ENCODE data around the gene TACC3.

TACC3 gene

GRCh38 chr4:1728061-1728980 lies 7.0 kb downstream of the TACC3 start:
- no peak for DNase-seq (ENCODE audit: extremely low spot score)
- TF ChIP-seq TARDBP (IDR thresholded peaks at IDR 0.05) (no peak), FOXK2 (IDR thresholded peaks at IDR 0.05) (no peak), FOXM1 (IDR thresholded peaks at IDR 0.05; ENCODE audit: borderline replicate concordance) (no peak), ARNT (IDR thresholded peaks at IDR 0.05) (no peak), L3MBTL2 (conservative IDR thresholded peaks at IDR 0.05) (no peak), FOXA1 (IDR thresholded peaks at IDR 0.05) (no peak), HDGF (IDR thresholded peaks at IDR 0.05; ENCODE audit: borderline replicate concordance) (no peak), BHLHE40 (IDR thresholded peaks at IDR 0.05; ENCODE audit: borderline replicate concordance) (no peak), SP1 (IDR thresholded peaks at IDR 0.05) (no peak)
- ChIA-PET POLR2A (interaction anchor here (1.0 to 3.2 kb wide), 2 partner anchors 16 kb away, joined by 3 to 11 read pairs; partner anchors contain the start of gene SLBP), CTCF (interaction anchor here (11.9 kb wide), 1 partner anchor 36 kb away, joined by 110 read pairs; no protein-coding TSS in a partner anchor)

GRCh38 chr4:1730532-1731135 lies 9.3 kb downstream of the TACC3 start:
- TF ChIP-seq HDGF (IDR thresholded peaks at IDR 0.05; ENCODE audit: borderline replicate concordance) (no peak), ZNF384 (IDR thresholded peaks at IDR 0.05) (no peak)
- ChIA-PET POLR2A (interaction anchor here (1.2 to 1.4 kb wide), 2 partner anchors 10 to 37 kb away, joined by 6 read pairs; partner anchors contain the start of genes TACC3 and TMEM129), CTCF (interaction anchor here (0.9 to 11.9 kb wide), 6 partner anchors 11 to 38 kb away, joined by 3 to 110 read pairs (median 4); partner anchors contain the start of gene SLBP)
- no peak for DNase-seq (ENCODE audit: extremely low spot score)

- TF ChIP-seq PKNOX1 (IDR thresholded peaks at IDR 0.05) = no peak
- no peak for TF ChIP-seq SP1 (IDR thresholded peaks at IDR 0.05)
- no peak for TF ChIP-seq ZNF384 (IDR thresholded peaks at IDR 0.05)
- TF ChIP-seq FOXK2 (IDR thresholded peaks at IDR 0.05) = no peak
- ChIA-PET CTCF (interaction anchor here (11.9 kb wide), 1 partner anchor 39 kb away, joined by 110 read pairs; no protein-coding TSS in a partner anchor), POLR2A (no interaction called here)
- DNase-seq (ENCODE audit: extremely low spot score) = no peak
Measured at GRCh38 chr4:1731180-1731579, 9.9 kb downstream of the TACC3 start.

GRCh38 chr4:1732911-1733310 lies 11.6 kb downstream of the TACC3 start:
- POLR2A ChIA-PET = no interaction called here
- CTCF ChIA-PET = interaction anchor here (11.9 kb wide), 1 partner anchor 40 kb away, joined by 110 read pairs; no protein-coding TSS in a partner anchor
- TF ChIP-seq NFRKB (IDR thresholded peaks at IDR 0.05) (no peak), SUZ12 (IDR thresholded peaks at IDR 0.05) (no peak), SP1 (IDR thresholded peaks at IDR 0.05) (no peak), LEF1 (IDR thresholded peaks at IDR 0.05; ENCODE audit: borderline replicate concordance) (no peak), CTBP1 (IDR thresholded peaks at IDR 0.05; ENCODE audit: borderline replicate concordance) (no peak), L3MBTL2 (conservative IDR thresholded peaks at IDR 0.05) (no peak)
- DNase-seq (ENCODE audit: extremely low spot score) = no peak

GRCh38 chr4:1735215-1735614 lies 13.9 kb downstream of the TACC3 start:
- no peak for TF ChIP-seq ELF4 (IDR thresholded peaks at IDR 0.05)
- DNase-seq (ENCODE audit: extremely low spot score) = no peak
- ChIA-PET POLR2A (no interaction called here), CTCF (no interaction called here)

- TF ChIP-seq CTBP1 (IDR thresholded peaks at IDR 0.05; ENCODE audit: borderline replicate concordance) (no peak), L3MBTL2 (conservative IDR thresholded peaks at IDR 0.05) (no peak), FOXA1 (IDR thresholded peaks at IDR 0.05) (no peak), LEF1 (IDR thresholded peaks at IDR 0.05; ENCODE audit: borderline replicate concordance) (no peak)
- no peak for DNase-seq (ENCODE audit: extremely low spot score)
- ChIA-PET POLR2A (no interaction called here), CTCF (no interaction called here)
Measured at GRCh38 chr4:1736812-1737211, 15.5 kb downstream of the TACC3 start.

GRCh38 chr4:1737666-1738065 lies 16.3 kb downstream of the TACC3 start:
- no peak for DNase-seq (ENCODE audit: extremely low spot score)
- ChIA-PET POLR2A (interaction anchor here (0.5 kb wide), 1 partner anchor 748 kb away, joined by 3 read pairs; no protein-coding TSS in a partner anchor), CTCF (no interaction called here)
- TF ChIP-seq ELF4 (IDR thresholded peaks at IDR 0.05) = no peak
- no peak for TF ChIP-seq CTBP1 (IDR thresholded peaks at IDR 0.05; ENCODE audit: borderline replicate concordance)
- no peak for TF ChIP-seq HDGF (IDR thresholded peaks at IDR 0.05; ENCODE audit: borderline replicate concordance)
- no peak for TF ChIP-seq PKNOX1 (IDR thresholded peaks at IDR 0.05)
- no peak for TF ChIP-seq L3MBTL2 (conservative IDR thresholded peaks at IDR 0.05)
- TF ChIP-seq LEF1 (IDR thresholded peaks at IDR 0.05; ENCODE audit: borderline replicate concordance) = no peak
- TF ChIP-seq SP1 (IDR thresholded peaks at IDR 0.05) = no peak
- no peak for TF ChIP-seq ARNT (IDR thresholded peaks at IDR 0.05)
- TF ChIP-seq BHLHE40 (IDR thresholded peaks at IDR 0.05; ENCODE audit: borderline replicate concordance) = no peak
- no peak for TF ChIP-seq FOXM1 (IDR thresholded peaks at IDR 0.05; ENCODE audit: borderline replicate concordance)
- TF ChIP-seq FOXK2 (IDR thresholded peaks at IDR 0.05) = no peak
- no peak for TF ChIP-seq SUZ12 (IDR thresholded peaks at IDR 0.05)

Measured in HEK293T (cell line).